ENCODE results near the gene SOD3.

SOD3 gene

GRCh38 chr4:24775032-24775605 is 20.3 kb upstream of the SOD3 start:
- DNase-seq (ENCODE audit: low read depth in 2 of 2): no peak

- DNase-seq (ENCODE audit: low read depth in 2 of 2): no peak
These were observed 19.6 kb upstream of the SOD3 start for GRCh38 chr4:24775750-24776149.

- DNase-seq (ENCODE audit: low read depth in 2 of 2): no peak
These were observed 17.6 kb upstream of the SOD3 start for GRCh38 chr4:24777536-24778463.

- DNase-seq (ENCODE audit: low read depth in 2 of 2): no peak
These were observed 16.7 kb upstream of the SOD3 start for GRCh38 chr4:24778464-24779225.

- DNase-seq (ENCODE audit: low read depth in 2 of 2): no peak
These were observed 14.4 kb upstream of the SOD3 start for GRCh38 chr4:24780936-24781495.

GRCh38 chr4:24781999-24782745 is 13.2 kb upstream of the SOD3 start:
- DNase-seq (ENCODE audit: low read depth in 2 of 2): no peak

- no peak for DNase-seq (ENCODE audit: low read depth in 2 of 2)
These were observed 11.9 kb upstream of the SOD3 start for GRCh38 chr4:24783506-24783905.

GRCh38 chr4:24791043-24791442 is 4.3 kb upstream of the SOD3 start:
- no peak for DNase-seq (ENCODE audit: low read depth in 2 of 2)

- DNase-seq (ENCODE audit: low read depth in 2 of 2): no peak
These were observed 2.8 kb upstream of the SOD3 start for GRCh38 chr4:24792552-24792951.

- DNase-seq (ENCODE audit: low read depth in 2 of 2): no peak
These were observed 2.0 kb upstream of the SOD3 start for GRCh38 chr4:24793219-24794005.

- DNase-seq (ENCODE audit: low read depth in 2 of 2): no peak
These were observed 1.3 kb upstream of the SOD3 start for GRCh38 chr4:24794051-24794450.

GRCh38 chr4:24794480-24794879 is 893 bp upstream of the SOD3 start:
- DNase-seq (ENCODE audit: low read depth in 2 of 2): no peak

- DNase-seq (ENCODE audit: low read depth in 2 of 2): no peak
These were observed 451 bp downstream of the SOD3 start for GRCh38 chr4:24795666-24796381.

- no peak for DNase-seq (ENCODE audit: low read depth in 2 of 2)
These were observed 1.2 kb downstream of the SOD3 start for GRCh38 chr4:24796620-24797019.

- no peak for DNase-seq (ENCODE audit: low read depth in 2 of 2)
These were observed 2.8 kb downstream of the SOD3 start for GRCh38 chr4:24798036-24798610.

GRCh38 chr4:24799196-24799543 is 3.8 kb downstream of the SOD3 start:
- DNase-seq (ENCODE audit: low read depth in 2 of 2): no peak

- no peak for DNase-seq (ENCODE audit: low read depth in 2 of 2)
These were observed 4.4 kb downstream of the SOD3 start for GRCh38 chr4:24799544-24800324.

GRCh38 chr4:24800325-24800895 is 5.0 kb downstream of the SOD3 start:
- no peak for DNase-seq (ENCODE audit: low read depth in 2 of 2)
